Smooth muscle cell (in vitro differentiated cells): ENCODE results near the gene PTH1R. TPM values are rescaled to one million over a fixed set of nuclear protein-coding genes. Genes with fewer than 3 reads are reported as not detected.
A peak's percentile ranks its signal among the peaks of the same experiment; 100 is the strongest.

Source experiments
- DNase-seq: peaks from one replicate; lab custom pipeline; 2025; ENCODE audit not compliant: unreplicated experiment; lab: John Stamatoyannopoulos, UW
- H2AFZ ChIP-seq: fragments of 200-600 bp; sonication (generic); 2 replicates; pipeline ENCODE4 v1.6.0; 2016; ENCODE audit warnings: antibody characterized with exemption, low read depth, mild to moderate bottlenecking
- H3F3A ChIP-seq: fragments of 200-600 bp; sonication (generic); 2 replicates; pipeline ENCODE4 v1.6.0; 2017; ENCODE audit warnings: antibody characterized with exemption, low read depth
- H3K27ac ChIP-seq: fragments of 200-600 bp; sonication (generic); 2 replicates; pipeline ENCODE4 v1.5.1; 2016; ENCODE audit warnings: low read depth, mild to moderate bottlenecking
- H3K27me3 ChIP-seq: fragments of 200-600 bp; sonication (generic); 2 replicates; pipeline ENCODE4 v1.6.1; 2016; ENCODE audit warnings: low read depth, mild to moderate bottlenecking
- H3K36me3 ChIP-seq: fragments of 200-600 bp; sonication (generic); 2 replicates; pipeline ENCODE4 v1.5.1; 2016; ENCODE audit warnings: low read depth
- H3K4me1 ChIP-seq: fragments of 200-600 bp; sonication (generic); 2 replicates; pipeline ENCODE4 v1.5.1; 2016; ENCODE audit warnings: low read depth
- H3K4me2 ChIP-seq: fragments of 200-600 bp; sonication (generic); 2 replicates; pipeline ENCODE4 v1.6.0; 2016; ENCODE audit warnings: mild to moderate bottlenecking
- H3K4me3 ChIP-seq: fragments of 200-600 bp; sonication (generic); 2 replicates; pipeline ENCODE4 v1.5.1; 2016; ENCODE audit warnings: mild to moderate bottlenecking
- H3K79me2 ChIP-seq: fragments of 200-600 bp; sonication (generic); 2 replicates; pipeline ENCODE4 v1.6.0; 2016; ENCODE audit warnings: low read depth, mild to moderate bottlenecking
- H3K9ac ChIP-seq: fragments of 200-600 bp; sonication (generic); 2 replicates; pipeline ENCODE4 v1.6.0; 2016; ENCODE audit warnings: low read depth
- H3K9me3 ChIP-seq: fragments of 200-600 bp; sonication (generic); replicated peaks from 2 replicates; pipeline ENCODE4 v1.5.1; 2016; ENCODE audit warnings: low read depth
- H4K20me1 ChIP-seq: fragments of 200-600 bp; sonication (generic); 2 replicates; pipeline ENCODE4 v1.6.0; 2016; ENCODE audit warnings: low read depth
- WGBS: methylation state at CpG from one replicate; pipeline ENCODE4 v1.1.7; 2016; ENCODE audit warnings: low lambda C conversion rate; 5-methylcytosine and 5-hydroxymethylcytosine counted together
- polyA plus RNA-seq: library from polyadenylated mRNA; unstranded; fragments of >200 nt; fragmentation: Nextera tagmentation; extraction: Ambion mirVana; gene quantifications from 2 replicates; pipeline ENCODE4 v1.2.1, GENCODE V29; 2016
- total RNA-seq: library from RNA; depleted of rRNA; stranded (reverse); fragments of >200 nt; gene quantifications from 2 replicates; pipeline ENCODE4 v1.2.3, GENCODE V29; 2014
- TF ChIP-seq, protein P1 (sequence below): fragments of 200-600 bp; sonication (generic); IDR thresholded peaks from 2 replicates; pipeline ENCODE4 v1.5.1; 2017; ENCODE audit warnings: borderline replicate concordance, mild to moderate bottlenecking, antibody characterized with exemption; ENCODE audit not compliant: insufficient read depth, poor library complexity, severe bottlenecking

Gene PTH1R
- total and polyA plus RNA-seq, 2 experiments from 2014 or later: 17.7 to 50.6 TPM

DNA sequence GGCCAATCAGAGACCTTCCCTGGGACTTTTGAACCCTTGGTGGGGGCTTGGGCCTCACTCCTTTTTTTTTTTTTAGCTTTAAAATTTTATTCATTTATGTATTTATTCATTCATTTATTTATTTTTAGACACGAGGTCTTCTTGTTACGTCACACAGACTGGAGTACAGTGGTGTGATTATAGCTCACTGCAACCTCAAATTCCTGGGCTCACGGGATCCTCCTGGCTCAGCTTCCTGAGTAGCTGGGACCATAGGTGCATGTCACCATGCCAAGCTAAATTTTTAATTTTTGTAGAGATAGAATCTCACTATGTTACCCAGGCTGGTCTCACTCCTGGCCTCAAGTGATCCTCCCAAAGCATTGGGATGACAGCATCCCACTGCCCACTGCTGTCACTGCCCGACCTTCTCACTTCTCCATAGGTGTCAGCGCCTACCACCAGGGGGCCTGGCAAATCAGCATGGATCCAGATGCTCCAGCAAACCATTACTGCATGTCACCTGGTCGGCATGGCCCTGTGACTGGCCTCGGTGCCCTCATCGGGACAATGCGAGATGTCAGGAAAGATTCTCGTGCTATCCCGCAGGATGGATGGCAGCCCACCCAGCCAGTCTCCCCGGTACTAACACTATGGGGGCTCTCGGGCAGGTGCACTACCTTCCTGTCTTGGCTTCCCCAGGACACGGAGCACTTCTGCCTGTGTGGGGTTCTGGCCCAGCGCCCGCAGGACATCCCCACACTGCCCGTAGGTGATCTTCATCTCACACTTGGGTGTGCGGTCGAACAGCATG lies 17.3 kb upstream of the PTH1R start:
- no peak for DNase-seq
- TF ChIP-seq, protein P1, sequence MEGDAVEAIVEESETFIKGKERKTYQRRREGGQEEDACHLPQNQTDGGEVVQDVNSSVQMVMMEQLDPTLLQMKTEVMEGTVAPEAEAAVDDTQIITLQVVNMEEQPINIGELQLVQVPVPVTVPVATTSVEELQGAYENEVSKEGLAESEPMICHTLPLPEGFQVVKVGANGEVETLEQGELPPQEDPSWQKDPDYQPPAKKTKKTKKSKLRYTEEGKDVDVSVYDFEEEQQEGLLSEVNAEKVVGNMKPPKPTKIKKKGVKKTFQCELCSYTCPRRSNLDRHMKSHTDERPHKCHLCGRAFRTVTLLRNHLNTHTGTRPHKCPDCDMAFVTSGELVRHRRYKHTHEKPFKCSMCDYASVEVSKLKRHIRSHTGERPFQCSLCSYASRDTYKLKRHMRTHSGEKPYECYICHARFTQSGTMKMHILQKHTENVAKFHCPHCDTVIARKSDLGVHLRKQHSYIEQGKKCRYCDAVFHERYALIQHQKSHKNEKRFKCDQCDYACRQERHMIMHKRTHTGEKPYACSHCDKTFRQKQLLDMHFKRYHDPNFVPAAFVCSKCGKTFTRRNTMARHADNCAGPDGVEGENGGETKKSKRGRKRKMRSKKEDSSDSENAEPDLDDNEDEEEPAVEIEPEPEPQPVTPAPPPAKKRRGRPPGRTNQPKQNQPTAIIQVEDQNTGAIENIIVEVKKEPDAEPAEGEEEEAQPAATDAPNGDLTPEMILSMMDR: peak; percentile 47
- no peaks in the 10 kb centered on the region for H3F3A ChIP-seq
- H3K27ac ChIP-seq: no peak overlapping the region
- H3K4me1 ChIP-seq: no peaks in the 10 kb centered on the region
- no peaks in the 10 kb centered on the region for H3K79me2 ChIP-seq
- no peaks in the 10 kb centered on the region for H3K27me3 ChIP-seq
- no peaks in the 10 kb centered on the region for H4K20me1 ChIP-seq
- no peak overlapping the region for H3K4me3 ChIP-seq
- no peaks in the 10 kb centered on the region for H3K9me3 ChIP-seq
- no peak overlapping the region for H2AFZ ChIP-seq
- no peak overlapping the region for H3K9ac ChIP-seq
- WGBS: 89% methylated on average over 19 of the region's 19 CpGs
- H3K36me3 ChIP-seq: no peaks in the 10 kb centered on the region
- no peak overlapping the region for H3K4me2 ChIP-seq

DNA sequence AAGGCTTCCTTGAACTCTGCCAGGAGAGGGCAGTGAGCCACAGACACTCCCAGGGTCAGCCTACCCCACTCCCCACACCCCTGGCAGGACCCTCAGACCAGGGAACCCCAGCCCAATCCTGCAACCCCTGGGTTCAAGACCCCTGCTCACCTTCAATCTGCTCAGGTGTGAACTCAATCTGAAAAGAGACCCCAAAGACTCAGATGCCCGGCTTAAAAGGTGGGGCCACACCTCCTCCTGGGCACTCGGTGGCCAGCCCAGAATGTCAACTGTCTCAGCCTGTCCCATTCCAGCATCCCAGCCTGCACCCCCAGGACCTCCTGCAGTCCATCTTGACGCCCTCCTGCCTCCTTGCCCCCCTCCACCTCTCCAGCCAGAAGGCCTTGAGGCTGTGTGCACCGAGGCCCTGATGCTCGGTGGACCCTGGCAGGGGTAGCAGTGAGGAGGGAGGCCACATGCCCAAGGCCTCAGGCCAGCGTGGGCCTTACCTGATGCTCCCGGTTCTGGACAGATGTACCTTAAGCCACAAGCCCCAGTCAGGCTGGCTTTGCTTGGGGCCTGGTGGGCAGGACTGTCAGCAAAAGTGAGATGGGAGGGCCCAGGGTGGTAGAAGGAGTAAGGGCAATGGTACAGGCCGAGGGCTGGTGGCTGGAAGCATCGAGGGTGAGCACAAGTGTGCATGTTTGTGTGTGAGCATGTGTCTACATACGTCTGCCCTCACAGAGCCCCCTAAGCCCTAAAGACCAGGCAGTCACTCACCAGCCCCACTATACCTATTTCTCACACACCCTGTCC lies 16.5 kb upstream of the PTH1R start:
- no peaks in the 10 kb centered on the region for H3F3A ChIP-seq
- H3K79me2 ChIP-seq: no peaks in the 10 kb centered on the region
- no peaks in the 10 kb centered on the region for H4K20me1 ChIP-seq
- H3K4me1 ChIP-seq: no peaks in the 10 kb centered on the region
- WGBS: 92% methylated on average over 10 of the region's 10 CpGs
- no peak overlapping the region for H3K27ac ChIP-seq
- no peak overlapping the region for H3K4me2 ChIP-seq
- DNase-seq: no peak
- no peaks in the 10 kb centered on the region for H3K27me3 ChIP-seq
- H3K9me3 ChIP-seq: no peaks in the 10 kb centered on the region
- H3K9ac ChIP-seq: no peak overlapping the region
- H2AFZ ChIP-seq: no peak overlapping the region
- no peak overlapping the region for H3K4me3 ChIP-seq
- H3K36me3 ChIP-seq: no peaks in the 10 kb centered on the region
- TF ChIP-seq, protein P1: no peak

DNA sequence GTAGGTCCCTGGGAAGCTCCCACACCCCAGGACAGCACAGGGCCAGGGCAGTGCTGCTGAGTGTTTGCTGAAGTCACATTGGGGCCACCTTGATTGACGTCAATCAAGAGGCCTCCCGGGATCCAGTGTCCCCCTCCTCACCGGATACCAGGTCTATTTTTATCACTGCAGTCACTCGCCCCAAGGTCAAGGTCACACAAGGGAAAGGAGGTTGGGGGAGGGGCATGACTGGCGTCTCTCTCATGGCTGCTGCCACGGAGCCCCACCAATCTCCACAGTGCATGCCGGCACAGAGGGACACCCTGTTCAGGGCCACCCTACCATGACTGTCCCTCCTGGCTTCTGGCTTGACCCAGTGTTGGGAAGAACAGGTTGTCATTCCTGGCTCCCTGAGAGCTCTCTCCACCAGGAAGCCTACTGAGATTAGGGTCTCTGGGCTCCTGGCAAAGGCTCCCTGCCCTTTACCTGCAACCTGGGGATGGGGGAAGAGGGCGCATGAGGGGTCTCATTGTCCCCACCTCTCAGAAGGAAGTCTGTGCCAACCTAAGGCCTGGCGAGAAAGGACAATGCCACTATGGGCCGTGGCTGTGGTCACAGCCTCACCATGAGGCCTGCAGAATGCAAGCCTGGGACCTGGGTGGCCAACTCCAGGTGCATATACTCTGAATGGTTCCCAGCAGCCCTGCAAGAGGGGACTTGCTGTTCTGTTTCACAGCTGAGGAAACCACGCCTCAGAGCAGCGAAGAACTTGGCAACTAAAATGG lies 15.7 kb upstream of the PTH1R start:
- H2AFZ ChIP-seq: no peak overlapping the region

More for the DNA sequence above, 15.7 kb upstream of the PTH1R start:
- H3K4me3 ChIP-seq: no peak overlapping the region
- no peak overlapping the region for H3K9ac ChIP-seq
- no peaks in the 10 kb centered on the region for H3K9me3 ChIP-seq
- H3K27ac ChIP-seq: no peak overlapping the region
- H3K27me3 ChIP-seq: no peaks in the 10 kb centered on the region
- no peak overlapping the region for H3K4me2 ChIP-seq
- H3K36me3 ChIP-seq: no peaks in the 10 kb centered on the region
- H3F3A ChIP-seq: no peaks in the 10 kb centered on the region
- no peaks in the 10 kb centered on the region for H3K4me1 ChIP-seq
- TF ChIP-seq, protein P1: no peak
- H3K79me2 ChIP-seq: no peaks in the 10 kb centered on the region
- WGBS: 90% methylated on average over 12 of the region's 12 CpGs
- DNase-seq: no peak
- H4K20me1 ChIP-seq: no peaks in the 10 kb centered on the region
